Measurements from ENCODE around the gene SPTB. TPM values are rescaled to one million over a fixed set of nuclear protein-coding genes. Genes with fewer than 3 reads are reported as not detected.

Gene SPTB
- total RNA-seq, 2 donors from 2014 or later = 5.6 to 9.9 TPM

DNA sequence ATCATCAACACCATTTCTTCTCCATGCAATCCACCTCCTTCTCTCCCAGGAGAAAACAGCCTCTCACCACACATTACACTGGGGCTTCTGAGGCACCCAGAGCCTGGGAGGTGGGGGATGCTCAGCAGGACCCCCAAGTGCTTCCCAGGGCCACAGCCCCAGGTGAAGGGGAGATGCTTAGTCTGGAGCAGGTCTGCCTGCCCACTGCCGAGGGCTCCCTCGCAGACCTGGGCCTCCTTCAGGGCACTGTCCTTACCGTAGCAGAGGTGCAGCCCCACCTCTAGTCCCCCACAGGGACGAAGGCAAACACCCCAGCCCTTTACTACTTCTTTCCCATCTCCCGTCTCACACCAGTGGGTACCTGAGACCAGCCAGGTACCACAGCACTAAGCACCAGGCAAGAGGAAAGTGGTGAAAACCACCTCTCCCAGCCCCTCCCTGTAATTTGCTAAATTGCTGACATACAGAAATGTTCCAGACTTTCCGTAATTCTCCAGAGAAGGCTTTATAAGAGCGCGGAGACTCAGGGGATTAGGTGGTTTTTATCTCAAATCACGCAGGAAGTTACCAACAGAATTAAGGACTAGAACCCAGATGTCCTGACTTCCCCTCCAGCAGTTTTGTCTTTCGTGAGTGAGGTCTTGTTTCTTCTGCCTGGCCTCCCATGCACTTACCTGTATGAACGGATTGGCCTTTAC is 116.5 kb downstream of the SPTB start:
- Histone ChIP-seq H3K9me3 (no peaks in the 10 kb centered on the region), H3K27me3 (replicated peaks; ENCODE audit: insufficient read depth) (no peaks in the 10 kb centered on the region), H3K36me3 (no peaks in the 10 kb centered on the region), H3K4me3 (no peak overlapping the region), H3K27ac (peak overlapping the region; percentile 75 to 78), H3K4me1 (ENCODE audit: control insufficient read depth in 1 of 2, low read depth in 2 of 2) (peaks cover 18 to 63% of the 10 kb centered on the region in 2 donors)
- TF ChIP-seq, protein P1, sequence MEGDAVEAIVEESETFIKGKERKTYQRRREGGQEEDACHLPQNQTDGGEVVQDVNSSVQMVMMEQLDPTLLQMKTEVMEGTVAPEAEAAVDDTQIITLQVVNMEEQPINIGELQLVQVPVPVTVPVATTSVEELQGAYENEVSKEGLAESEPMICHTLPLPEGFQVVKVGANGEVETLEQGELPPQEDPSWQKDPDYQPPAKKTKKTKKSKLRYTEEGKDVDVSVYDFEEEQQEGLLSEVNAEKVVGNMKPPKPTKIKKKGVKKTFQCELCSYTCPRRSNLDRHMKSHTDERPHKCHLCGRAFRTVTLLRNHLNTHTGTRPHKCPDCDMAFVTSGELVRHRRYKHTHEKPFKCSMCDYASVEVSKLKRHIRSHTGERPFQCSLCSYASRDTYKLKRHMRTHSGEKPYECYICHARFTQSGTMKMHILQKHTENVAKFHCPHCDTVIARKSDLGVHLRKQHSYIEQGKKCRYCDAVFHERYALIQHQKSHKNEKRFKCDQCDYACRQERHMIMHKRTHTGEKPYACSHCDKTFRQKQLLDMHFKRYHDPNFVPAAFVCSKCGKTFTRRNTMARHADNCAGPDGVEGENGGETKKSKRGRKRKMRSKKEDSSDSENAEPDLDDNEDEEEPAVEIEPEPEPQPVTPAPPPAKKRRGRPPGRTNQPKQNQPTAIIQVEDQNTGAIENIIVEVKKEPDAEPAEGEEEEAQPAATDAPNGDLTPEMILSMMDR (IDR thresholded peaks at IDR 0.05) = no peak
- DNase-seq (ENCODE audit: low spot score) (no peak), ATAC-seq (ENCODE audit: insufficient number of reproducible peaks, low FRiP score, low read depth) (no peak)

DNA sequence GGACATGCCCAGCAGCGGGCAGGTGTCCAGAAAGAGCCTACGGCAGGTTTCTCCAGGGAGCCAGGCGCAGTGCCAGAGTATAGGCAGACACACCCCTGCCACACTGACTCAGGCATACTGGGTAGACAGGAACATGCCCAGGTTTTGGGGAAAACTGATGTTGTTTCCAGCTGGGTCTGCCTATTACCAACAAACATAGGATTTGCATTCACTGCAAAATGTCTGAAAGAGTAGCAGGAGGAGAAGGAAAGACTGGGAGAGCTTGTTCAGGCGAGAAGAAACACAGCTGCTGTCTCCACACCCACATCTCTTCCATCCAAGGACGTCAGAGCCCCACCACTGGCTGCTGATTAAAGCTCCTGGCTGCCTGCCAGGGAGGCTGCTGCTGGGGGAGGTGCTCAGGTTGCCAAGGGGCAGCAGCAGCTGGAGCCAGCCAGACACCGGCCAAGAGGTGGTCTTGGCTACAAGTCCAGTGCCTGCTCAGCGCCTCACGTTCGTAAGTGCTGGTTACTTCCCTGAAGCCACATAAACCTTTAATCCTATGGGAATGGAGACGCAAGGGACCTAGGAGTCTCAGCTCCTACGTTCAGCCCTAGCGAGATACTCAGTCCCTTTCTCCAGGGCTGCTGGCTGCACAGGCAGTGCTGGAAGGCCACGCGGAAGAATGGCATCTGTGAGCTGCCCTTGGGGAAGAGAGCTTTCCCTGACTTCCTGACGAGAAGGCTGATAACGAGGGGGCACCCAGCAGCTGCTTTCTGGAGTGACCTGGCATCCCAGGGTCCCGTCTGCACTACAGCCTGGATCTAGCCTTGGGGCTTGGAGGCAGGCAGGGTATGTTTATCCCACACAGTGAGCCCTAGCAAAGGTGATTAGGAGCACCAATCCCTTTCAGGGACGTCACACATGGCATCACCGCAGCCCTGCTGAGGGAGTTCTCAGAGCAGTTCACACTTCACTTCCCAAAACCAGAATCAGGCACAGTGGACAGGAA is 117.4 kb downstream of the SPTB start:
- no peaks in the 10 kb centered on the region for H3K9me3 ChIP-seq
- ATAC-seq (ENCODE audit: insufficient number of reproducible peaks, low FRiP score, low read depth) (no peak), DNase-seq (ENCODE audit: low spot score) (no peak)
- H3K4me3 ChIP-seq = peak overlapping the region; percentile 47
- TF ChIP-seq, protein P1 (IDR thresholded peaks at IDR 0.05) = no peak
- H3K4me1 ChIP-seq (ENCODE audit: control insufficient read depth in 1 of 2, low read depth in 2 of 2) = peaks cover 27 to 72% of the 10 kb centered on the region in 2 donors
- H3K27ac ChIP-seq = peak overlapping the region; percentile 75 to 78
- H3K27me3 ChIP-seq (replicated peaks; ENCODE audit: insufficient read depth) = no peaks in the 10 kb centered on the region
- H3K36me3 ChIP-seq = no peaks in the 10 kb centered on the region

- Histone ChIP-seq H3K4me1 (ENCODE audit: control insufficient read depth in 1 of 2, low read depth in 2 of 2) (peaks cover 29 to 80% of the 10 kb centered on the region in 2 donors), H3K36me3 (no peaks in the 10 kb centered on the region), H3K27ac (peak overlapping the region; percentile 75 to 78), H3K4me3 (no peak overlapping the region), H3K27me3 (replicated peaks; ENCODE audit: insufficient read depth) (no peaks in the 10 kb centered on the region), H3K9me3 (no peaks in the 10 kb centered on the region)
- ATAC-seq (ENCODE audit: insufficient number of reproducible peaks, low FRiP score, low read depth) = no peak
- no peak for DNase-seq (ENCODE audit: low spot score)
- TF ChIP-seq, protein P1 (IDR thresholded peaks at IDR 0.05) = no peak
Measured at GRCh38 chr14:64761441-64762043, 118.2 kb downstream of the SPTB start.

DNA sequence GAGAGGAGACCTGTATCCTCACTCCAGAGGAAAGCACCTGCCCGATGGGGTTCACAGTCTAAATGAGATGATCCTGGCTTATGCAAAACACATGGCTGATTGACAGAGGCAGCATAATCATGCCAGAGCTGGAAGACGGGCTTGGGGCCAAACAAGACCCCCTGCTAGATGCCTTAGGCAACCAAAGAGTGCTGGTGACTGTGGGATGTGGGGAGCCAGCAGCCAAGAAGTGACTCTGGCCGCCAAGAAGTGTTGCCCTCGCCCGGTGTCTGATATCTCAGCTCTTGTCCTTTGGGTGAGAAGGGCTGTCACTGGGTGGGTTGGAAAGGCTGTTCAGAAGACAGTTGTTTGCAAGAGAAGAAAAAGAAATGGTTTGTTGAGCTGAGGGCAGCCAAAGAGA is 118.8 kb downstream of the SPTB start:
- peaks cover 29 to 80% of the 10 kb centered on the region in 2 donors for H3K4me1 ChIP-seq (ENCODE audit: control insufficient read depth in 1 of 2, low read depth in 2 of 2)
- H3K27ac ChIP-seq = peak overlapping the region in 1 of 2 donors; percentile 75
- TF ChIP-seq, protein P1 (IDR thresholded peaks at IDR 0.05) = no peak
- no peaks in the 10 kb centered on the region for H3K9me3 ChIP-seq
- H3K4me3 ChIP-seq = no peak overlapping the region
- H3K27me3 ChIP-seq (replicated peaks; ENCODE audit: insufficient read depth) = no peaks in the 10 kb centered on the region
- ATAC-seq (ENCODE audit: insufficient number of reproducible peaks, low FRiP score, low read depth) = no peak
- no peaks in the 10 kb centered on the region for H3K36me3 ChIP-seq
- DNase-seq (ENCODE audit: low spot score) = no peak

Measured in thoracic aorta (tissue), 2 donors.